ENCODE data around the gene RAD50. TPM values are rescaled to one million over a fixed set of nuclear protein-coding genes. Genes with fewer than 3 reads are reported as not detected.
"Not testable (repeated sequence)": the region's sequence is repeated elsewhere in the genome, so short reads cannot be mapped to it uniquely, and the experiment has no call there.

The RAD50 gene
- total RNA-seq, 1 donor from 2014 or later: 37.4 TPM

- no peak for DNase-seq
- intact Hi-C loops (cut with micrococcal nuclease): loop anchor here (1.0 to 2.0 kb wide), 2 partner anchors 19 to 50 kb away; partner anchors contain the start of gene RAD50
- Mint-ChIP-seq H3K4me1 (peaks cover 16% of the 10 kb centered on the region), H3K27ac (peak overlapping the region; percentile 52), H3K27me3 (no peaks in the 10 kb centered on the region), H3K9me3 (peaks cover 7% of the 10 kb centered on the region), H3K4me3 (no peak overlapping the region), H3K36me3 (ENCODE audit: low read depth) (peaks cover 66% of the 10 kb centered on the region)
These were observed 19.3 kb downstream of the RAD50 start for GRCh38 chr5:132576123-132576522.

GRCh38 chr5:132584560-132584959 is 27.8 kb downstream of the RAD50 start:
- H3K9me3 Mint-ChIP-seq; H3K4me3 Mint-ChIP-seq; DNase-seq; intact Hi-C loops (cut with micrococcal nuclease); H3K27me3 Mint-ChIP-seq; H3K27ac Mint-ChIP-seq; H3K4me1 Mint-ChIP-seq: not testable (repeated sequence)
- peaks cover 53% of the 10 kb centered on the region for H3K36me3 Mint-ChIP-seq (ENCODE audit: low read depth)

GRCh38 chr5:132586063-132586462 is 29.3 kb downstream of the RAD50 start:
- Mint-ChIP-seq H3K27me3 (no peaks in the 10 kb centered on the region), H3K27ac (no peak overlapping the region), H3K4me3 (no peak overlapping the region), H3K9me3 (peaks cover 5% of the 10 kb centered on the region), H3K36me3 (ENCODE audit: low read depth) (peaks cover 60% of the 10 kb centered on the region), H3K4me1 (peaks cover 11% of the 10 kb centered on the region)
- intact Hi-C loops (cut with micrococcal nuclease): no loop called here
- DNase-seq: no peak

GRCh38 chr5:132589467-132589866 is 32.7 kb downstream of the RAD50 start:
- intact Hi-C loops (cut with micrococcal nuclease): no loop called here
- H3K4me3 Mint-ChIP-seq: no peak overlapping the region
- H3K9me3 Mint-ChIP-seq: peaks cover 4% of the 10 kb centered on the region
- H3K36me3 Mint-ChIP-seq (ENCODE audit: low read depth): peaks cover 53% of the 10 kb centered on the region
- H3K4me1 Mint-ChIP-seq: peaks cover 23% of the 10 kb centered on the region
- H3K27me3 Mint-ChIP-seq: no peaks in the 10 kb centered on the region
- no peak overlapping the region for H3K27ac Mint-ChIP-seq
- DNase-seq: no peak

GRCh38 chr5:132591145-132591544 is 34.4 kb downstream of the RAD50 start:
- no peaks in the 10 kb centered on the region for H3K27me3 Mint-ChIP-seq
- H3K36me3 Mint-ChIP-seq (ENCODE audit: low read depth): peaks cover 56% of the 10 kb centered on the region
- no peak overlapping the region for H3K4me3 Mint-ChIP-seq
- no peak for DNase-seq
- intact Hi-C loops (cut with micrococcal nuclease): loop anchor here (1.0 kb wide), 1 partner anchor 229 kb away; no protein-coding TSS in a partner anchor
- H3K4me1 Mint-ChIP-seq: peaks cover 18% of the 10 kb centered on the region
- no peak overlapping the region for H3K27ac Mint-ChIP-seq
- peaks cover 4% of the 10 kb centered on the region for H3K9me3 Mint-ChIP-seq

GRCh38 chr5:132592521-132592920 is 35.7 kb downstream of the RAD50 start:
- no peak overlapping the region for H3K27ac Mint-ChIP-seq
- H3K4me3 Mint-ChIP-seq: no peak overlapping the region
- no peaks in the 10 kb centered on the region for H3K27me3 Mint-ChIP-seq
- peaks cover 62% of the 10 kb centered on the region for H3K36me3 Mint-ChIP-seq (ENCODE audit: low read depth)
- DNase-seq: no peak
- H3K9me3 Mint-ChIP-seq: peaks cover 4% of the 10 kb centered on the region
- H3K4me1 Mint-ChIP-seq: peaks cover 16% of the 10 kb centered on the region
- intact Hi-C loops (cut with micrococcal nuclease): no loop called here

- no peak overlapping the region for H3K27ac Mint-ChIP-seq
- H3K4me1 Mint-ChIP-seq: peaks cover 18% of the 10 kb centered on the region
- H3K9me3 Mint-ChIP-seq: peaks cover 4% of the 10 kb centered on the region
- H3K27me3 Mint-ChIP-seq: no peaks in the 10 kb centered on the region
- peaks cover 64% of the 10 kb centered on the region for H3K36me3 Mint-ChIP-seq (ENCODE audit: low read depth)
- intact Hi-C loops (cut with micrococcal nuclease): no loop called here
- DNase-seq: no peak
- H3K4me3 Mint-ChIP-seq: no peak overlapping the region
These were observed 37.4 kb downstream of the RAD50 start for GRCh38 chr5:132594170-132594569.

GRCh38 chr5:132595624-132596023 is 38.8 kb downstream of the RAD50 start:
- no peak overlapping the region for H3K4me3 Mint-ChIP-seq
- H3K27me3 Mint-ChIP-seq: no peaks in the 10 kb centered on the region
- intact Hi-C loops (cut with micrococcal nuclease): no loop called here
- peaks cover 63% of the 10 kb centered on the region for H3K36me3 Mint-ChIP-seq (ENCODE audit: low read depth)
- H3K27ac Mint-ChIP-seq: no peak overlapping the region
- DNase-seq: no peak
- H3K4me1 Mint-ChIP-seq: peaks cover 19% of the 10 kb centered on the region
- peaks cover 4% of the 10 kb centered on the region for H3K9me3 Mint-ChIP-seq

- Mint-ChIP-seq H3K27me3 (no peaks in the 10 kb centered on the region), H3K9me3 (no peaks in the 10 kb centered on the region), H3K4me3 (no peak overlapping the region), H3K4me1 (peaks cover 3% of the 10 kb centered on the region), H3K27ac (peak overlapping the region; percentile 41), H3K36me3 (ENCODE audit: low read depth) (peaks cover 66% of the 10 kb centered on the region)
- intact Hi-C loops (cut with micrococcal nuclease): no loop called here
- DNase-seq: no peak
These were observed 44.4 kb downstream of the RAD50 start for GRCh38 chr5:132601071-132601728.

- DNase-seq: no peak
- H3K27me3 Mint-ChIP-seq: no peaks in the 10 kb centered on the region
- H3K4me3 Mint-ChIP-seq: no peak overlapping the region
- H3K4me1 Mint-ChIP-seq: no peaks in the 10 kb centered on the region
- intact Hi-C loops (cut with micrococcal nuclease): no loop called here
- H3K36me3 Mint-ChIP-seq (ENCODE audit: low read depth): peaks cover 71% of the 10 kb centered on the region
- H3K27ac Mint-ChIP-seq: no peak overlapping the region
- H3K9me3 Mint-ChIP-seq: no peaks in the 10 kb centered on the region
These were observed 50.3 kb downstream of the RAD50 start for GRCh38 chr5:132607095-132607494.

- intact Hi-C loops (cut with micrococcal nuclease): no loop called here
- H3K36me3 Mint-ChIP-seq (ENCODE audit: low read depth): peaks cover 72% of the 10 kb centered on the region
- DNase-seq: no peak
- no peaks in the 10 kb centered on the region for H3K4me1 Mint-ChIP-seq
- no peak overlapping the region for H3K27ac Mint-ChIP-seq
- no peaks in the 10 kb centered on the region for H3K27me3 Mint-ChIP-seq
- no peak overlapping the region for H3K4me3 Mint-ChIP-seq
- no peaks in the 10 kb centered on the region for H3K9me3 Mint-ChIP-seq
These were observed 51.3 kb downstream of the RAD50 start for GRCh38 chr5:132608107-132608506.

- Mint-ChIP-seq H3K4me1 (no peaks in the 10 kb centered on the region), H3K4me3 (no peak overlapping the region), H3K9me3 (no peaks in the 10 kb centered on the region), H3K36me3 (ENCODE audit: low read depth) (peaks cover 61% of the 10 kb centered on the region), H3K27ac (no peak overlapping the region), H3K27me3 (no peaks in the 10 kb centered on the region)
- intact Hi-C loops (cut with micrococcal nuclease): no loop called here
- no peak for DNase-seq
These were observed 55.2 kb downstream of the RAD50 start for GRCh38 chr5:132611965-132612364.

GRCh38 chr5:132612846-132613245 is 56.1 kb downstream of the RAD50 start:
- H3K9me3 Mint-ChIP-seq: no peaks in the 10 kb centered on the region
- no peak for DNase-seq
- no peaks in the 10 kb centered on the region for H3K27me3 Mint-ChIP-seq
- intact Hi-C loops (cut with micrococcal nuclease): no loop called here
- no peaks in the 10 kb centered on the region for H3K4me1 Mint-ChIP-seq
- H3K4me3 Mint-ChIP-seq: no peak overlapping the region
- peaks cover 62% of the 10 kb centered on the region for H3K36me3 Mint-ChIP-seq (ENCODE audit: low read depth)
- no peak overlapping the region for H3K27ac Mint-ChIP-seq

GRCh38 chr5:132621699-132622098 is 64.9 kb downstream of the RAD50 start:
- intact Hi-C loops (cut with micrococcal nuclease): no loop called here
- H3K9me3 Mint-ChIP-seq: peaks cover 5% of the 10 kb centered on the region
- H3K36me3 Mint-ChIP-seq (ENCODE audit: low read depth): peaks cover 52% of the 10 kb centered on the region
- no peak overlapping the region for H3K27ac Mint-ChIP-seq
- DNase-seq: no peak
- no peak overlapping the region for H3K4me3 Mint-ChIP-seq
- peaks cover 6% of the 10 kb centered on the region for H3K4me1 Mint-ChIP-seq
- H3K27me3 Mint-ChIP-seq: no peaks in the 10 kb centered on the region

GRCh38 chr5:132622608-132623007 is 65.8 kb downstream of the RAD50 start:
- no peaks in the 10 kb centered on the region for H3K27me3 Mint-ChIP-seq
- DNase-seq: no peak
- peaks cover 52% of the 10 kb centered on the region for H3K36me3 Mint-ChIP-seq (ENCODE audit: low read depth)
- peaks cover 7% of the 10 kb centered on the region for H3K4me1 Mint-ChIP-seq
- intact Hi-C loops (cut with micrococcal nuclease): loop anchor here (1.0 kb wide), 1 partner anchor 14 kb away; no protein-coding TSS in a partner anchor
- H3K4me3 Mint-ChIP-seq: no peak overlapping the region
- H3K9me3 Mint-ChIP-seq: peaks cover 5% of the 10 kb centered on the region
- peak overlapping the region; percentile 5 for H3K27ac Mint-ChIP-seq

Data from activated CD4-positive, alpha-beta T cell treated with anti-CD3 and anti-CD28 coated beads, Interleukin-2, amount 10 ng/mL, durations not matched to agents 24 days and 14 days (primary cell).